Lower leg skin (tissue), 4 donors: ENCODE data around the gene DHDH. TPM values are rescaled to one million over a fixed set of nuclear protein-coding genes. Genes with fewer than 3 reads are reported as not detected.

Experiments used
- DNase-seq, 2 donors: peaks; one replicate each; pipeline ENCODE4 v3.0.0-alpha.2; 2019; ENCODE audit warnings: low spot score in 2 of 2
- H3K4me3 ChIP-seq: fragments of 200-600 bp; sonication (generic); 2 replicates; pipeline ENCODE4 v1.5.1; 2017; ENCODE audit warnings: mild to moderate bottlenecking, low read depth; ENCODE audit not compliant: poor library complexity, severe bottlenecking
- CTCF ChIP-seq, 3 donors: fragments of 450-650 bp; IDR thresholded peaks; one replicate each; pipeline ENCODE4 v1.5.1; 2016; ENCODE audit warnings: antibody characterized with exemption in 3 of 3, mild to moderate bottlenecking in 3 of 3, moderate library complexity in 2 of 3
- POLR2A ChIP-seq, 2 donors: fragments of 450-650 bp; IDR thresholded peaks; one replicate each; pipeline ENCODE4 v1.6.1; 2016 to 2017; ENCODE audit warnings: antibody characterized with exemption in 2 of 2, mild to moderate bottlenecking in 1 of 2, moderate library complexity in 1 of 2
- WGBS, 2 donors: methylation state at CpG; one replicate each; pipeline ENCODE4 v1.1.5; 2018; 5-methylcytosine and 5-hydroxymethylcytosine counted together
- intact Hi-C: fragments of 100-400 bp; cut with DNase I; formaldehyde crosslinking; loops from one replicate; pipeline ENCODE4 v1.15.0; 2023; ENCODE audit warnings: low total_unique reads
- total RNA-seq, 4 donors: library from RNA; depleted of rRNA; stranded (reverse); fragments of >200 nt; gene quantifications; one replicate each; pipeline ENCODE4 v1.1.0, GENCODE V29; 2016

Gene DHDH
- total RNA-seq, 4 donors from 2014 or later, result not detected

GRCh38 chr19:48950830-48951519 is 17.5 kb downstream of the DHDH start:
- 61 to 65% methylated on average over 9 of the region's 9 CpGs for WGBS, 2 donors
- TF ChIP-seq POLR2A (IDR thresholded peaks at IDR 0.05), result no peak
- TF ChIP-seq CTCF (IDR thresholded peaks at IDR 0.05), result no peak
- DNase-seq, result no peak
- H3K4me3 ChIP-seq, result no peak overlapping the region
- intact Hi-C loops, result no loop called here

GRCh38 chr19:48953141-48953540 is 19.6 kb downstream of the DHDH start:
- H3K4me3 ChIP-seq, result no peak overlapping the region
- 82 to 85% methylated on average over 4 of the region's 4 CpGs for WGBS, 2 donors
- intact Hi-C loops, result no loop called here
- no peak for TF ChIP-seq POLR2A (IDR thresholded peaks at IDR 0.05)
- no peak for TF ChIP-seq CTCF (IDR thresholded peaks at IDR 0.05)
- no peak for DNase-seq

GRCh38 chr19:48953990-48954594 is 20.6 kb downstream of the DHDH start:
- no peak for DNase-seq
- intact Hi-C loops, result no loop called here
- WGBS, 2 donors, result 50 to 59% methylated on average over 11 of the region's 11 CpGs
- H3K4me3 ChIP-seq, result no peak overlapping the region
- TF ChIP-seq CTCF (IDR thresholded peaks at IDR 0.05), result no peak
- no peak for TF ChIP-seq POLR2A (IDR thresholded peaks at IDR 0.05)

- peak; percentile 93 to 99 for DNase-seq
- 1 to 2% methylated on average over 40 to 41 of the region's 71 CpGs for WGBS, 2 donors
- intact Hi-C loops, result no loop called here
- peak within 1 kb of the TSS; percentile 61 for H3K4me3 ChIP-seq
- TF ChIP-seq POLR2A (IDR thresholded peaks at IDR 0.05), result no peak
- no peak for TF ChIP-seq CTCF (IDR thresholded peaks at IDR 0.05)
Observed at GRCh38 chr19:48954595-48955307, 21.3 kb downstream of the DHDH start, which contains the start of gene BAX. BAX (plus strand) TSS chr19:48954875; CDS start chr19:48954929, 54 bp downstream.

- no peak for DNase-seq
- intact Hi-C loops, result no loop called here
- H3K4me3 ChIP-seq, result peak overlapping the region; percentile 61
- WGBS, 2 donors, result 47 to 58% methylated on average over 11 to 15 of the region's 16 CpGs
- TF ChIP-seq CTCF (IDR thresholded peaks at IDR 0.05), result no peak
- TF ChIP-seq POLR2A (IDR thresholded peaks at IDR 0.05), result no peak
Observed at GRCh38 chr19:48955308-48955958, 21.9 kb downstream of the DHDH start.
